Measurements from ENCODE around the gene DNAAF6.

DNAAF6 gene

GRCh38 chrX:107207089-107207488 is 678 bp downstream of the DNAAF6 start:
- Histone ChIP-seq H3K27ac (ENCODE audit: low read length) (no peak overlapping the region), H3K4me3 (ENCODE audit: low read length) (no peak overlapping the region), H3K4me1 (ENCODE audit: insufficient read depth, low read length) (no peaks in the 10 kb centered on the region; the same call in 1 of the 2 replicates), H3K9me3 (ENCODE audit: insufficient read depth, low read depth, low read length) (no peaks in the 10 kb centered on the region), H3K9ac (ENCODE audit: low read depth, low read length) (no peak overlapping the region), H3K27me3 (ENCODE audit: insufficient read depth, low read length) (peaks cover 6% of the 10 kb centered on the region; the same call in 1 of the 2 replicates), H3K36me3 (ENCODE audit: insufficient read depth, low read depth, low read length) (no peaks in the 10 kb centered on the region)

- Histone ChIP-seq H3K36me3 (ENCODE audit: insufficient read depth, low read depth, low read length) (no peaks in the 10 kb centered on the region), H3K9ac (ENCODE audit: low read depth, low read length) (no peak overlapping the region), H3K4me3 (ENCODE audit: low read length) (no peak overlapping the region), H3K27ac (ENCODE audit: low read length) (no peak overlapping the region), H3K9me3 (ENCODE audit: insufficient read depth, low read depth, low read length) (no peaks in the 10 kb centered on the region), H3K4me1 (ENCODE audit: insufficient read depth, low read length) (no peaks in the 10 kb centered on the region; the same call in 1 of the 2 replicates), H3K27me3 (ENCODE audit: insufficient read depth, low read length) (peaks cover 6% of the 10 kb centered on the region; the same call in 1 of the 2 replicates)
These were observed 1.5 kb downstream of the DNAAF6 start for GRCh38 chrX:107207943-107208342.

- Histone ChIP-seq H3K36me3 (ENCODE audit: insufficient read depth, low read depth, low read length) (no peaks in the 10 kb centered on the region), H3K27me3 (ENCODE audit: insufficient read depth, low read length) (no peaks in the 10 kb centered on the region), H3K9me3 (ENCODE audit: insufficient read depth, low read depth, low read length) (no peaks in the 10 kb centered on the region)
These were observed 7.1 kb downstream of the DNAAF6 start for GRCh38 chrX:107213477-107213876.

GRCh38 chrX:107226757-107227156 is 20.3 kb downstream of the DNAAF6 start:
- H3K27ac ChIP-seq (ENCODE audit: low read length) = no peak overlapping the region
- no peaks in the 10 kb centered on the region for H3K9me3 ChIP-seq (ENCODE audit: insufficient read depth, low read depth, low read length)
- H3K27me3 ChIP-seq (ENCODE audit: insufficient read depth, low read length) = no peaks in the 10 kb centered on the region
- H3K4me3 ChIP-seq (ENCODE audit: low read length) = no peak overlapping the region
- H3K9ac ChIP-seq (ENCODE audit: low read depth, low read length) = no peak overlapping the region
- H3K36me3 ChIP-seq (ENCODE audit: insufficient read depth, low read depth, low read length) = no peaks in the 10 kb centered on the region
- H3K4me1 ChIP-seq (ENCODE audit: insufficient read depth, low read length) = no peaks in the 10 kb centered on the region

More at GRCh38 chrX:107213477-107213876, 7.1 kb downstream of the DNAAF6 start:
- Histone ChIP-seq H3K4me3 (ENCODE audit: low read length) (no peak overlapping the region), H3K9ac (ENCODE audit: low read depth, low read length) (no peak overlapping the region), H3K4me1 (ENCODE audit: insufficient read depth, low read length) (no peaks in the 10 kb centered on the region), H3K27ac (ENCODE audit: low read length) (no peak overlapping the region)

- Histone ChIP-seq H3K9me3 (ENCODE audit: insufficient read depth, low read depth, low read length) (no peaks in the 10 kb centered on the region), H3K27me3 (ENCODE audit: insufficient read depth, low read length) (no peaks in the 10 kb centered on the region), H3K36me3 (ENCODE audit: insufficient read depth, low read depth, low read length) (no peaks in the 10 kb centered on the region)
These were observed 21.5 kb downstream of the DNAAF6 start for GRCh38 chrX:107227780-107228485.

GRCh38 chrX:107228486-107228819 is 22.0 kb downstream of the DNAAF6 start:
- Histone ChIP-seq H3K9me3 (ENCODE audit: insufficient read depth, low read depth, low read length) (no peaks in the 10 kb centered on the region), H3K27me3 (ENCODE audit: insufficient read depth, low read length) (no peaks in the 10 kb centered on the region), H3K36me3 (ENCODE audit: insufficient read depth, low read depth, low read length) (no peaks in the 10 kb centered on the region), H3K4me3 (ENCODE audit: low read length) (no peak overlapping the region), H3K9ac (ENCODE audit: low read depth, low read length) (no peak overlapping the region), H3K4me1 (ENCODE audit: insufficient read depth, low read length) (no peaks in the 10 kb centered on the region), H3K27ac (ENCODE audit: low read length) (no peak overlapping the region)

More at GRCh38 chrX:107227780-107228485, 21.5 kb downstream of the DNAAF6 start:
- Histone ChIP-seq H3K9ac (ENCODE audit: low read depth, low read length) (no peak overlapping the region), H3K4me3 (ENCODE audit: low read length) (no peak overlapping the region), H3K4me1 (ENCODE audit: insufficient read depth, low read length) (no peaks in the 10 kb centered on the region), H3K27ac (ENCODE audit: low read length) (no peak overlapping the region)

GRCh38 chrX:107272431-107272921 is 66.1 kb downstream of the DNAAF6 start:
- Histone ChIP-seq H3K27ac (ENCODE audit: low read length) (no peak overlapping the region), H3K9me3 (ENCODE audit: insufficient read depth, low read depth, low read length) (no peaks in the 10 kb centered on the region), H3K4me1 (ENCODE audit: insufficient read depth, low read length) (no peaks in the 10 kb centered on the region), H3K36me3 (ENCODE audit: insufficient read depth, low read depth, low read length) (no peaks in the 10 kb centered on the region), H3K9ac (ENCODE audit: low read depth, low read length) (no peak overlapping the region), H3K27me3 (ENCODE audit: insufficient read depth, low read length) (peaks cover 19% of the 10 kb centered on the region), H3K4me3 (ENCODE audit: low read length) (peak overlapping the region; percentile 66)

- Histone ChIP-seq H3K36me3 (ENCODE audit: insufficient read depth, low read depth, low read length) (no peaks in the 10 kb centered on the region), H3K27me3 (ENCODE audit: insufficient read depth, low read length) (peaks cover 19% of the 10 kb centered on the region), H3K9ac (ENCODE audit: low read depth, low read length) (no peak overlapping the region), H3K4me1 (ENCODE audit: insufficient read depth, low read length) (no peaks in the 10 kb centered on the region), H3K9me3 (ENCODE audit: insufficient read depth, low read depth, low read length) (no peaks in the 10 kb centered on the region), H3K4me3 (ENCODE audit: low read length) (no peak overlapping the region), H3K27ac (ENCODE audit: low read length) (no peak overlapping the region)
These were observed 67.4 kb downstream of the DNAAF6 start for GRCh38 chrX:107273795-107274194.

- H3K4me1 ChIP-seq (ENCODE audit: insufficient read depth, low read length) = no peaks in the 10 kb centered on the region
- H3K36me3 ChIP-seq (ENCODE audit: insufficient read depth, low read depth, low read length) = no peaks in the 10 kb centered on the region
- H3K4me3 ChIP-seq (ENCODE audit: low read length) = no peak overlapping the region
- H3K27ac ChIP-seq (ENCODE audit: low read length) = no peak overlapping the region
- H3K27me3 ChIP-seq (ENCODE audit: insufficient read depth, low read length) = no peaks in the 10 kb centered on the region
- H3K9me3 ChIP-seq (ENCODE audit: insufficient read depth, low read depth, low read length) = no peaks in the 10 kb centered on the region
- H3K9ac ChIP-seq (ENCODE audit: low read depth, low read length) = no peak overlapping the region
These were observed 82.3 kb downstream of the DNAAF6 start for GRCh38 chrX:107288676-107289075.

- Histone ChIP-seq H3K4me3 (ENCODE audit: low read length) (no peak overlapping the region), H3K4me1 (ENCODE audit: insufficient read depth, low read length) (no peaks in the 10 kb centered on the region), H3K27me3 (ENCODE audit: insufficient read depth, low read length) (no peaks in the 10 kb centered on the region), H3K27ac (ENCODE audit: low read length) (no peak overlapping the region), H3K9me3 (ENCODE audit: insufficient read depth, low read depth, low read length) (no peaks in the 10 kb centered on the region), H3K36me3 (ENCODE audit: insufficient read depth, low read depth, low read length) (no peaks in the 10 kb centered on the region), H3K9ac (ENCODE audit: low read depth, low read length) (no peak overlapping the region)
These were observed 83.6 kb downstream of the DNAAF6 start for GRCh38 chrX:107290019-107290418.

GRCh38 chrX:107293056-107293455 is 86.6 kb downstream of the DNAAF6 start:
- no peak overlapping the region for H3K27ac ChIP-seq (ENCODE audit: low read length)
- H3K27me3 ChIP-seq (ENCODE audit: insufficient read depth, low read length) = no peaks in the 10 kb centered on the region
- no peak overlapping the region for H3K4me3 ChIP-seq (ENCODE audit: low read length)
- H3K4me1 ChIP-seq (ENCODE audit: insufficient read depth, low read length) = no peaks in the 10 kb centered on the region
- no peak overlapping the region for H3K9ac ChIP-seq (ENCODE audit: low read depth, low read length)
- no peaks in the 10 kb centered on the region for H3K9me3 ChIP-seq (ENCODE audit: insufficient read depth, low read depth, low read length)
- H3K36me3 ChIP-seq (ENCODE audit: insufficient read depth, low read depth, low read length) = no peaks in the 10 kb centered on the region

All from iPS-20b (cell line).